H1 (cell line): ENCODE measurements around the gene OR13C2. TPM values are rescaled to one million over a fixed set of nuclear protein-coding genes. Genes with fewer than 3 reads are reported as not detected.

ENCODE experiments used
- CBX5 ChIP-seq: fragments of 300-800, 300-1000 bp; sonication (generic); IDR thresholded peaks from 2 replicates; pipeline ENCODE4 v1.7.1; 2016; ENCODE audit warnings: antibody characterized with exemption, low read length, low read depth
- MAFK ChIP-seq: IDR thresholded peaks from 2 replicates; pipeline ENCODE4 v1.6.1; 2012; ENCODE audit warnings: low read depth, mild to moderate bottlenecking, improper control_type of control experiment, low read length
- NRF1 ChIP-seq: IDR thresholded peaks from 2 replicates; pipeline ENCODE4 v1.6.1; 2011; ENCODE audit warnings: mild to moderate bottlenecking, low read depth, low read length, improper control_type of control experiment
- TAF7 ChIP-seq: optimal IDR thresholded peaks from 2 replicates; pipeline ENCODE3; 2011; ENCODE audit warnings: low read depth, mild to moderate bottlenecking, inconsistent platforms, low read length, moderate library complexity, borderline replicate concordance
- TCF12 ChIP-seq: IDR thresholded peaks from 2 replicates; pipeline ENCODE4 v1.6.1; 2011; ENCODE audit warnings: low read depth, mild to moderate bottlenecking, low read length
- polyA plus RNA-seq, 7 experiments: library from polyadenylated mRNA; depleted of rRNA in 3 of 7; stranded (reverse) in 5 of 7; unstranded in 2 of 7; fragments of >200 nt in 5 of 7; fragments of 200-250 nt in 2 of 7; gene quantifications; 1 replicate in 5 of 7; 2 replicates in 1 of 7; 4 replicates in 1 of 7; pipeline versions ENCODE4 v1.2.1 to v1.2.3, GENCODE V29; 2011 to 2013; ENCODE audit warnings: missing spikeins in 2 of 7, mixed read lengths in 2 of 7
- total RNA-seq: library from RNA; stranded (reverse); fragmentation: NEBNext Ultra II Directional; extraction: Animal tissue kit (Norgen Biotek cat#: 25700); gene quantifications from 2 replicates; pipeline ENCODE4 v1.2.1, GENCODE V29; 2021
- TF ChIP-seq, protein P1 (sequence below): IDR thresholded peaks from 2 replicates; pipeline ENCODE4 v1.6.1; 2012; ENCODE audit warnings: inconsistent platforms

OR13C2 gene
- total and polyA plus RNA-seq, 2 of the 8 experiments (the other 6 are each of a cell fraction or from before 2014, with no cell fraction given), result not detected

DNA sequence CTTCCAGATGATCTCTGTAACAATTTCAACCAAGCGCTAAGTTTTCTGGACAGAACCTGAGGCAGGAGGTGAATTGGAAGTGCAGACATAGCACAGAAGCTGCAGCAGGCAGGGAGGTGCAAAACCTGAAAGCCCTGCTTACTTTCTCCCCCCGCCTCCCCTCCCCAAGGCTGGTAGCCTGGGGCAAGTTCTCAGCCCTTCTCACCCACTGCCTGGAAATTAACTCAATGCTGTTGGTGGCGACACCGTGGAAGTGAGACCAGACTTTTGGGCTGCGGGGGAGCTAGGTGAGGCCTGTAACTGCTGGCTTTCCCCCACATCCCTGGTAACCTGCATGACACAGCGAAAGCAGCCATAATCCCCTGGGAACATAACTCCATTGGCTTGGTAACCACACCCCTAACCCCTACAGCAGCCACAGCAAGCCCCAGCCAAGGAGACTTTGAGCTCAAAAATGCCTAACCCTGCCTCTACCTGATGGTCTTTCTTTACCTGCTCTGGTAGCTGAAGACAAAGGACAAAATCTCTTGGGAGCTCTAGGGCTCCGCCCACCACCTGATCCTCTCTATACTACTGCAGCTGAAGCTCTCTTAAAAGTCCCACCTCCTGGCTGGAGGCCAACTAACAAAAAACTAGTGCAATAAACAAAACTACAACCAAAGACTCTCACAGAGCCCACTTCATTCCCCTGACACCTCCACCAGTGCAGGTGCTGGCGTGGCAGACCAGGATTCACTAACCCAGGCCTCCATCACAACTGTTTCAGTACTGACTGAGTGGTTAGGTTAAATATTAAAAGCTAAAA is 48.4 kb downstream of the OR13C2 start (continued):
- no peak for TF ChIP-seq TCF12
- TF ChIP-seq NRF1, result no peak
- no peak for TF ChIP-seq TAF7
- no peak for TF ChIP-seq CBX5
- TF ChIP-seq, protein P1, sequence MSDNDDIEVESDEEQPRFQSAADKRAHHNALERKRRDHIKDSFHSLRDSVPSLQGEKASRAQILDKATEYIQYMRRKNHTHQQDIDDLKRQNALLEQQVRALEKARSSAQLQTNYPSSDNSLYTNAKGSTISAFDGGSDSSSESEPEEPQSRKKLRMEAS, result no peak
- no peak for TF ChIP-seq MAFK
